Cardiac atrium fibroblast (primary cell): ENCODE data around the gene PTPN14. TPM values are rescaled to one million over a fixed set of nuclear protein-coding genes. Genes with fewer than 3 reads are reported as not detected.

ENCODE experiments used
- total RNA-seq: library from RNA; depleted of rRNA; stranded (reverse); fragments of >200 nt; gene quantifications from 2 replicates; pipeline ENCODE4 v1.2.3, GENCODE V29; 2015

PTPN14 gene
- 36.5 and 39.0 TPM in 2 replicates for total RNA-seq

DNA sequence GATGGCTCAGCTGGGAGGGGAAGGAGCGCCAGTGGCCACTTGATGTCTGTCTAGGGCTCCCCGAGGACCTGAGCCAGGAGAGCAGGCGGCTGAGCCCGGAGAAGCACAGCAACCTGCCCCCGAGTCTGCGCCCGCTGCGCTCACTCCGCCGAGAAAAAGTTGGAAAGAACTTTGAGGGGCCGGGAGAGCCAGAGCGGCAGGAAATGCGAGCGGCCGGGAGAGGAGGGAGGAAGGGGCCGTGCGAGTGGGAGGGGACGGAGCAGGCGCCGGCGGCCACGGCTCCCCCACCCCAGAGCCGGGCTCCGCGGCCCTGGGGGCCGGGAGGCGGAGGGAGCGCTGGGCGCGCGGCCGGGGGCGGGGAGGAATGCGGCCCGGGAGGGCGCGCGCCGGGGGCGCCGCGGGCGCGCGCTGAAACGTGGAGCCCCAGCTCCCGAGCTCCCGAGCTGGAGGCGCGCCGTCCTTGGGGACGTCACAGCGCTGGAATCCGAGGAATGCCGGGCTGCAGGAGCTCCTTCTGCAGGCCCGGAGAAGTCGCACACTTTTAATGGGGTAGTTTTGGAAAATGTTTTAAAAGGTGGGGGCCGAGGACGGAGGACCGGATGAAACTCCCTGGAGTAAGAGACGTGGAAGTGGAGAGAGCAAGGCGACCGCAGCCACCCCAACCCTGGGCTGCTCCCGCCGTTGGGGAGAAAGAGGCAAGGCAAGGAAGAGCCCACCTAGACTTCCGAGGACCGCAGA is at the start of gene PTPN14:
TSS of gene PTPN14 (minus strand) at position 167 of the 738 bp plus-strand sequence. CDS start 86,799 bp downstream, outside the sequence.

Other genes with a start within 250 kb of the PTPN14 start
- 10.2 and 10.8 TPM in 2 replicates for gene CENPF, start 51.6 kb upstream of the PTPN14 start, total RNA-seq